A549 (cell line): Measurements from ENCODE around the gene ZCWPW1. TPM values are rescaled to one million over a fixed set of nuclear protein-coding genes. Genes with fewer than 3 reads are reported as not detected.
A peak's percentile ranks its signal among the peaks of the same experiment; 100 is the strongest.

Source experiments
- ATAC-seq, 2 experiments: fragments of 200-7000 bp in 1 of 2; fragments of >200 bp in 1 of 2; cut with Nextera tagmentation in 1 of 2; cut with Tn5 transposase in 1 of 2; 3 replicates each; pipeline versions ENCODE4 v1.8.0 to v1.9.1; 2018 to 2020; ENCODE audit warnings: mild to moderate bottlenecking in 1 of 2, moderate library complexity in 1 of 2
- CTCF ChIA-PET: fragments of 300-600 bp; sonication (Branson Sonifier 250); formaldehyde crosslinking; extraction: SDS; loops from one replicate; lab custom pipeline; 2021; ENCODE audit warnings: antibody characterized with exemption, inconsistent platforms; lab: Yijun Ruan, JAX
- POLR2A ChIA-PET: fragments of 350-600 bp; formaldehyde crosslinking; extraction: SDS; loops from one replicate; lab custom pipeline; 2021; ENCODE audit warnings: antibody characterized with exemption, inconsistent platforms; lab: Yijun Ruan, JAX
- DNase-seq, 2 experiments: peaks; one replicate each; pipeline versions ENCODE4 v3.0.0 to v3.0.0-alpha.2; 2011 to 2016; ENCODE audit warnings: low read depth in 1 of 2, low spot score in 1 of 2
- FAIRE-seq: peaks from 2 replicates; lab custom pipeline; 2011; peaks lifted over from hg19 to GRCh38; lab: Jason Lieb, UNC
- H3K27ac ChIP-seq, 2 experiments: fragments of >200 bp; sonication (Bioruptor Twin); formaldehyde crosslinking; 3 replicates each; pipeline ENCODE4 v1.5.1; 2016 to 2017
- H3K4me1 ChIP-seq: fragments of >200 bp; sonication (Bioruptor Twin); formaldehyde crosslinking; 3 replicates; pipeline ENCODE4 v1.6.1; 2016
- H3K4me2 ChIP-seq: fragments of >200 bp; sonication (Bioruptor Twin); formaldehyde crosslinking; 3 replicates; pipeline ENCODE4 v1.6.1; 2016
- H3K4me3 ChIP-seq: fragments of >200 bp; sonication (Bioruptor Twin); formaldehyde crosslinking; 3 replicates; pipeline ENCODE4 v1.5.1; 2016
- H3K9me3 ChIP-seq: fragments of >200 bp; sonication (Bioruptor Twin); formaldehyde crosslinking; 3 replicates; pipeline ENCODE4 v1.6.1; 2016
- BCL3 ChIP-seq: fragments of >200 bp; sonication (Bioruptor Twin); formaldehyde crosslinking; IDR thresholded peaks from 3 replicates; pipeline ENCODE4 v1.6.1; 2016
- CHD2 ChIP-seq: fragments of 150-350 bp; IDR thresholded peaks from 2 replicates; pipeline ENCODE4 v1.6.1; 2014; ENCODE audit warnings: low read length; ENCODE audit not compliant: partially characterized antibody
- CHD4 ChIP-seq: fragments of 200-600 bp; sonication (generic); IDR thresholded peaks from 2 replicates; pipeline ENCODE4 v1.6.1; 2016; ENCODE audit warnings: antibody characterized with exemption, mild to moderate bottlenecking, borderline replicate concordance
- EP300 ChIP-seq, 2 experiments: fragments of >200 bp; sonication (Bioruptor Twin); formaldehyde crosslinking; IDR thresholded peaks; 2 replicates in 1 of 2; 3 replicates in 1 of 2; pipeline ENCODE4 v1.6.1; 2016 to 2017
- ESRRA ChIP-seq: fragments of 150-350 bp; IDR thresholded peaks from 2 replicates; pipeline ENCODE4 v1.6.1; 2014; ENCODE audit warnings: mild to moderate bottlenecking, low read length, borderline replicate concordance
- FOSL2 ChIP-seq, 2 experiments: fragments of 450-650 bp in 1 of 2; fragments of >200 bp in 1 of 2; sonication (Bioruptor Twin) in 1 of 2; formaldehyde crosslinking; IDR thresholded peaks; 2 replicates each; pipeline versions ENCODE4 v1.5.0 to v1.6.1; 2016 to 2020; ENCODE audit warnings: mild to moderate bottlenecking in 1 of 2, moderate library complexity in 1 of 2
- HMGXB4 ChIP-seq: fragments of 250-450 bp; sonication (Bioruptor Pico); IDR thresholded peaks from 2 replicates; pipeline ENCODE4 v1.5.0; 2021; ENCODE audit warnings: mild to moderate bottlenecking, moderate library complexity, borderline replicate concordance
- HOXA7 ChIP-seq: fragments of 250-450 bp; sonication (Bioruptor Pico); IDR thresholded peaks from 2 replicates; pipeline ENCODE4 v1.5.0; 2020; ENCODE audit warnings: mild to moderate bottlenecking, moderate library complexity
- HOXB13 ChIP-seq: fragments of 250-450 bp; sonication (Bioruptor Pico); IDR thresholded peaks from 2 replicates; pipeline ENCODE4 v1.5.0; 2020; ENCODE audit warnings: low read depth, mild to moderate bottlenecking, moderate library complexity
- KDM1A ChIP-seq: fragments of 200-600 bp; sonication (generic); IDR thresholded peaks from 2 replicates; pipeline ENCODE4 v1.6.1; 2016; ENCODE audit warnings: low read depth, mild to moderate bottlenecking
- NFE2L2 ChIP-seq: fragments of 150-350 bp; conservative IDR thresholded peaks from 2 replicates; pipeline ENCODE4 v1.6.1; 2014; ENCODE audit warnings: low read length
- PHF8 ChIP-seq: fragments of 200-600 bp; sonication (generic); IDR thresholded peaks from 2 replicates; pipeline ENCODE4 v1.6.1; 2016; ENCODE audit warnings: low read depth, mild to moderate bottlenecking, antibody characterized with exemption, moderate library complexity, borderline replicate concordance
- POLR2A ChIP-seq: IDR thresholded peaks from 2 replicates; pipeline ENCODE4 v1.6.1; 2012; ENCODE audit warnings: mild to moderate bottlenecking, low read length
- RCOR1 ChIP-seq: fragments of 150-350 bp; IDR thresholded peaks from 2 replicates; pipeline ENCODE4 v1.6.1; 2014; ENCODE audit warnings: antibody characterized with exemption, low read length, low read depth
- REST ChIP-seq: fragments of 200-600 bp; sonication (generic); IDR thresholded peaks from 2 replicates; pipeline ENCODE4 v1.6.1; 2016; ENCODE audit warnings: antibody characterized with exemption, mild to moderate bottlenecking, moderate library complexity
- RFX5 ChIP-seq: fragments of 450-650 bp; IDR thresholded peaks from 2 replicates; pipeline ENCODE4 v1.7.1; 2014; ENCODE audit warnings: antibody characterized with exemption, mild to moderate bottlenecking, moderate library complexity
- SREBF2 ChIP-seq: fragments of 450-650 bp; IDR thresholded peaks from 2 replicates; pipeline ENCODE4 v1.6.1; 2014; ENCODE audit warnings: mild to moderate bottlenecking, moderate library complexity
- WGBS: methylation state at CpG from one replicate; pipeline ENCODE4 v1.1.6; 2017; ENCODE audit errors: missing lambda C conversion rate; 5-methylcytosine and 5-hydroxymethylcytosine counted together
- polyA plus RNA-seq, 4 experiments: library from polyadenylated mRNA; depleted of rRNA in 3 of 4; stranded (reverse); fragments of >200 nt; fragmentation: RNase III in 1 of 4; extraction: RNeasy Plus Mini Kit Qiagen cat#74134 plus additional on column Dnase treatment in 1 of 4; gene quantifications; 2 replicates in 3 of 4; 3 replicates in 1 of 4; pipeline ENCODE4 v1.2.3, GENCODE V29; 2011 to 2017

ZCWPW1 gene
- polyA plus RNA-seq, 2 of the 4 experiments (the other 2 are of a cell fraction): 2.0 to 4.2 TPM

GRCh38 chr7:100423315-100423714, 5.2 kb downstream of the ZCWPW1 start (continued):
- no peak for TF ChIP-seq RFX5

GRCh38 chr7:100419660-100420226, 8.8 kb downstream of the ZCWPW1 start:
- H3K4me3 ChIP-seq: no peak overlapping the region
- DNase-seq (no peak), ATAC-seq (no peak), FAIRE-seq (no peak)
- POLR2A ChIA-PET: interaction anchor here (1.0 to 1.1 kb wide), 2 partner anchors 8 to 10 kb away, joined by 5 to 7 read pairs; partner anchors contain the start of genes MEPCE and ZCWPW1
- no peak overlapping the region for H3K27ac ChIP-seq
- no peaks in the 10 kb centered on the region for H3K4me1 ChIP-seq
- WGBS: 55% methylated on average over 1 of the region's 1 CpG
- H3K9me3 ChIP-seq: no peaks in the 10 kb centered on the region
- TF ChIP-seq HOXA7: no peak
- no peak for TF ChIP-seq NFE2L2
- TF ChIP-seq REST: no peak
- TF ChIP-seq HOXB13 (CRISPR knock-in tag): no peak
- TF ChIP-seq POLR2A: no peak
- no peak for TF ChIP-seq BCL3
- no peak for TF ChIP-seq HMGXB4
- no peak for TF ChIP-seq ESRRA
- TF ChIP-seq EP300 (IDR thresholded peaks at IDR 0.05): no peak
- no peak for TF ChIP-seq SREBF2
- TF ChIP-seq FOSL2 (IDR thresholded peaks at IDR 0.05): no peak
- no peak for TF ChIP-seq FOSL2 (CRISPR knock-in tag; IDR thresholded peaks at IDR 0.05)
- TF ChIP-seq CHD4: no peak
- no peak for TF ChIP-seq PHF8
- TF ChIP-seq CHD2: no peak
- H3K4me2 ChIP-seq: no peak overlapping the region
- CTCF ChIA-PET: interaction anchor here (0.7 to 6.5 kb wide), 2 partner anchors 13 to 287 kb away, joined by 3 to 48 read pairs; no protein-coding TSS in a partner anchor

- peak; percentile 63 to 74; a peak in 5 of 6 replicates for ATAC-seq
- POLR2A ChIA-PET: interaction anchor here (1.0 to 1.1 kb wide), 3 partner anchors 9 to 10 kb away, joined by 4 to 7 read pairs (median 5); partner anchors contain the start of genes MEPCE and ZCWPW1
- no peak for DNase-seq
Measured at GRCh38 chr7:100418930-100419659, 9.4 kb downstream of the ZCWPW1 start.

More at GRCh38 chr7:100418930-100419659, 9.4 kb downstream of the ZCWPW1 start:
- H3K4me2 ChIP-seq: no peak overlapping the region
- H3K27ac ChIP-seq: no peak overlapping the region
- no peaks in the 10 kb centered on the region for H3K4me1 ChIP-seq
- 86% methylated on average over 1 of the region's 1 CpG for WGBS
- TF ChIP-seq KDM1A (no peak), RCOR1 (no peak)
- TF ChIP-seq, all 56 proteins: peak for 0
- no peak for FAIRE-seq
- CTCF ChIA-PET: interaction anchor here (0.7 to 6.5 kb wide), 3 partner anchors 9 to 315 kb away, joined by 4 to 48 read pairs (median 4); partner anchors contain the start of gene ZCWPW1
- Histone ChIP-seq H3K9me3 (no peaks in the 10 kb centered on the region), H3K4me3 (no peak overlapping the region)
